Peyer's patch (tissue), 4 donors: Measurements from ENCODE around the gene HARS1.

ENCODE experiments used
- POLR2A ChIP-seq, 2 donors: fragments of 450-650 bp; IDR thresholded peaks; one replicate each; pipeline ENCODE4 v1.5.1; 2017; ENCODE audit warnings: antibody characterized with exemption in 2 of 2, mild to moderate bottlenecking in 2 of 2, moderate library complexity in 2 of 2
- TF ChIP-seq, protein P1 (sequence below), 6 experiments: fragments of 450-650 bp in 4 of 6; fragments of 200-600 bp in 2 of 6; sonication (generic) in 1 of 6; IDR thresholded peaks; one replicate each; pipeline ENCODE4 v1.5.1; 2017 to 2019; ENCODE audit warnings: antibody characterized with exemption in 6 of 6, mild to moderate bottlenecking in 3 of 6, moderate library complexity in 1 of 6

DNA sequence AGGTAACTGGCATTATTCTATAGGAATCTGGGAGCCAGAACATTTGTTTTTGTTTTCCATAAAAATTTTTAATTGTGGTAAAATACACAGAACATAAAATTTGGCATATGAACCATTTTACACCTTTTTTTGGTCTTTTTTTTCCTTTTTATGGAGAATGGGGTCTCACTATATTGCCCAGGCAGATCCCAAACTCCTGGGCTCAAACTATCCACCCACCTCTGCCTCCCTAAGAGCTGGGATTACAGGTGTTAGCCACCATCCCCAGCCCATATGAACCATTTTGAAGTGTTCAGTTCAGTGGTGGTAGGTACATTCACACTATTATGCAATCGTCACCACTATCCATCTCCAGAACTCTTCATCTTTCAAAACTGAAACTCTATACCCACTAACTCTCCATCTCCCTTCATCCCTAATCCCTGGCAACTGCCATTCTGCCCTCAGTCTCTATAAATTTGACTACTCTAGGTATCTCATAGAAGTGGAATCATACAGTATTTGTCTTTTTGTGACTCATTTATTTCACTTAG lies 22.5 kb upstream of the HARS1 start:
- TF ChIP-seq, protein P1, sequence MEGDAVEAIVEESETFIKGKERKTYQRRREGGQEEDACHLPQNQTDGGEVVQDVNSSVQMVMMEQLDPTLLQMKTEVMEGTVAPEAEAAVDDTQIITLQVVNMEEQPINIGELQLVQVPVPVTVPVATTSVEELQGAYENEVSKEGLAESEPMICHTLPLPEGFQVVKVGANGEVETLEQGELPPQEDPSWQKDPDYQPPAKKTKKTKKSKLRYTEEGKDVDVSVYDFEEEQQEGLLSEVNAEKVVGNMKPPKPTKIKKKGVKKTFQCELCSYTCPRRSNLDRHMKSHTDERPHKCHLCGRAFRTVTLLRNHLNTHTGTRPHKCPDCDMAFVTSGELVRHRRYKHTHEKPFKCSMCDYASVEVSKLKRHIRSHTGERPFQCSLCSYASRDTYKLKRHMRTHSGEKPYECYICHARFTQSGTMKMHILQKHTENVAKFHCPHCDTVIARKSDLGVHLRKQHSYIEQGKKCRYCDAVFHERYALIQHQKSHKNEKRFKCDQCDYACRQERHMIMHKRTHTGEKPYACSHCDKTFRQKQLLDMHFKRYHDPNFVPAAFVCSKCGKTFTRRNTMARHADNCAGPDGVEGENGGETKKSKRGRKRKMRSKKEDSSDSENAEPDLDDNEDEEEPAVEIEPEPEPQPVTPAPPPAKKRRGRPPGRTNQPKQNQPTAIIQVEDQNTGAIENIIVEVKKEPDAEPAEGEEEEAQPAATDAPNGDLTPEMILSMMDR (IDR thresholded peaks at IDR 0.05): no peak
- TF ChIP-seq POLR2A (IDR thresholded peaks at IDR 0.05): no peak
